Stimulated activated CD8-positive, alpha-beta memory T cell treated with anti-CD3 and anti-CD28 coated beads, Interleukin-12 subunit alpha, Interleukin-12 subunit beta, amount 100 ng/mL, for 1 hour (primary cell): ENCODE data around the gene MOGAT3.

Source experiments
- DNase-seq: peaks from one replicate; pipeline ENCODE4 v3.0.0-alpha.2; 2020; ENCODE audit warnings: low read depth

Gene MOGAT3, protein sequence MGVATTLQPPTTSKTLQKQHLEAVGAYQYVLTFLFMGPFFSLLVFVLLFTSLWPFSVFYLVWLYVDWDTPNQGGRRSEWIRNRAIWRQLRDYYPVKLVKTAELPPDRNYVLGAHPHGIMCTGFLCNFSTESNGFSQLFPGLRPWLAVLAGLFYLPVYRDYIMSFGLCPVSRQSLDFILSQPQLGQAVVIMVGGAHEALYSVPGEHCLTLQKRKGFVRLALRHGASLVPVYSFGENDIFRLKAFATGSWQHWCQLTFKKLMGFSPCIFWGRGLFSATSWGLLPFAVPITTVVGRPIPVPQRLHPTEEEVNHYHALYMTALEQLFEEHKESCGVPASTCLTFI

DNA sequence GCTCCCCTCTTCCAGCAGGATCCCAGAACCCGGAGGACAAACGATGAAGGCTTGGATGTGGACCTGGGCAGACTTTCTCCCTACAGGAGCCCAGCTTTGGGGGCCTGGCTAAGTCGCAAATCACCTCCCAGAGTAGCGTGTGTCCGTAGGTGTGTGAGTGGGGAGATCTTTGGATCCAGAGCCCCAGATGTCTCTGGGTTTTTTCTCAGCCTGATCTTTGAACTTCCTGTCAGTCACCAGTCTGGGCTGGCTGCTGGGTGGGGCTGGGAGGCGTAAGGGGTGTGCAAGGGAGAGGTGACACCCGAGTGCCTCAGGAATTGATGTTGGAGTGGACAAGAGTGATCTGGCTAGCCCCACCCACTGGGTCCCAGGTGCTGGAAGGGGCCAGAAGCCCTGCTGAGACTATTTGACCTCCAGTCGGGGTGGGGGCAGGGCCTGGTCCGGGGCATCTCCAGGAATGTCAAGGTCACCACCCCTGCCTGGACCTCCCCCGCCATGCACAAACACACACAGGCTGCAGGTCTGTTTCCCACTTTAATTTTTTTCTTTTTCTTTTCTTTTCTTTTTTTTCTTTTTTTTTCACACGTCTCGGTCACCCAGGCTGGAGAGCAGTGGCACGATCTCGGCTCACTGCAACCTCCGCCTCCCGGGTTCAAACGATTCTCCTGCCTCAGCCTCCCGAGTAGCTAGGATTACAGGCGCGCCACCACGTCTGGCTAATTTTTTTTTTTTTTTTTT lies at the start of gene MOGAT3:
Gene MOGAT3 (minus strand): TSS at position 175 of the 738 bp plus-strand sequence. CDS start 182 bp downstream, outside the sequence.
- DNase-seq, result no peak

DNA sequence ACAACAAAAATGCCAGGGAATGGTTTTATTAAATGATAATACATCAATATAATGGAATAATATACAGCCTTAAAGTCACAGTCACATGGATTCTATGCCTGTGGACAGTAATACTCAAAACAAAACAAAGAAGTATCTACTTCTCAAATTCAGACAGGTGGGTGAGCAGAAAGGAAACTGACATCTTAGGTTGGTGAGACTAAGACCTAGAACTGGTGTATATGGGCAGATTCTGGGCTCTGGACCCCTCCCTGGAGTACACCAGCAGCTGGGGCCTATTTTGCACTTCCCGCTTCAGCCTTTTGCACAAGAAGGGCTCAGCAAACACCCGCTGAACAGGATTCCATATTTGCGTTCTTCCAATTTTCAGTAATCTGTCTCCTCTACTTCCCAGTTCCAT lies 49.5 kb upstream of the MOGAT3 start:
- DNase-seq, result no peak

DNA sequence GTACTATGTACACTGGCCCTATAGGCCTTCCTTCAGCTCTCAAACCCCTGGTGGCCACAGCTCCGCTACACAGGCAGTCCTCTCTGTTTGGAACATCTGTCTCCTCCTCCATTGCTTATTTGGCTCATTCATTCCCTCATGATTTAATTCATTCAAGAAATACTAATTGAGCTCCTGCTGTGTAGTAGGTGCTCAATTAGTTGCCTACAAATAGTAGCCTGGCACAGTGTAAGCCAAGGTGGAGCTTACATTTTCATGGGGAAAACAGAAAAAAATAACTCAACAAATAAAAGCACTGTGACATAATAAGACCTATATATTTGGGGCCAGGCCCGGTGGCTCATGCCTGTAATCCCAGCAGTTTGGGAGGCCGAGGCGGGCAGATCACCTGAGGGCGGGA lies 47.4 kb upstream of the MOGAT3 start:
- no peak for DNase-seq

DNA sequence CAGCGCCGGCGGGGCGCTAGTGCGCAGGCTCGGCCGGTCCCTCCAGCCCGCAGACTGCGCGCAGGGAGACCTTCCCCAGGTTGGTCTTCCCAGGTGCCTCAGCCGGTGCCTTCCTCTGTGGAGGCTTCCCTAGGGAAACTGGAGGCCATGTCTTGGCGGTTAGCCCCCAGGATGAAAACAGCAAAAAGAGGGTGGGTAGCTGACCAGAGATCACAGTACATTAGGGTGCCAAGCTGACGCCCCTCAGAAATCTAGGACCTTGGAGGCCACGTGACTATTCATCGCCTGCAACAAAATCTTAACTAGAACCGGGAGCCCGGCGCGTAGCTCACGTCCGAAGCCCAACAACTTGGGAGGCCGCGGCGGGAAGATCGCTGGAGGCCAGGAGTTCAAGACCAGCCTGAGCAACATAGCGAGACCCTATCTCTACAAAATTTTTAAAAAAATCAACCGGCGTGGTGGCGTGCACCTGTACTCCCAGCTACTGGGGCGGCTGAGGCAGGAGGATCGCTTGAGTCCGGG lies 44.4 kb upstream of the MOGAT3 start:
- no peak for DNase-seq

DNA sequence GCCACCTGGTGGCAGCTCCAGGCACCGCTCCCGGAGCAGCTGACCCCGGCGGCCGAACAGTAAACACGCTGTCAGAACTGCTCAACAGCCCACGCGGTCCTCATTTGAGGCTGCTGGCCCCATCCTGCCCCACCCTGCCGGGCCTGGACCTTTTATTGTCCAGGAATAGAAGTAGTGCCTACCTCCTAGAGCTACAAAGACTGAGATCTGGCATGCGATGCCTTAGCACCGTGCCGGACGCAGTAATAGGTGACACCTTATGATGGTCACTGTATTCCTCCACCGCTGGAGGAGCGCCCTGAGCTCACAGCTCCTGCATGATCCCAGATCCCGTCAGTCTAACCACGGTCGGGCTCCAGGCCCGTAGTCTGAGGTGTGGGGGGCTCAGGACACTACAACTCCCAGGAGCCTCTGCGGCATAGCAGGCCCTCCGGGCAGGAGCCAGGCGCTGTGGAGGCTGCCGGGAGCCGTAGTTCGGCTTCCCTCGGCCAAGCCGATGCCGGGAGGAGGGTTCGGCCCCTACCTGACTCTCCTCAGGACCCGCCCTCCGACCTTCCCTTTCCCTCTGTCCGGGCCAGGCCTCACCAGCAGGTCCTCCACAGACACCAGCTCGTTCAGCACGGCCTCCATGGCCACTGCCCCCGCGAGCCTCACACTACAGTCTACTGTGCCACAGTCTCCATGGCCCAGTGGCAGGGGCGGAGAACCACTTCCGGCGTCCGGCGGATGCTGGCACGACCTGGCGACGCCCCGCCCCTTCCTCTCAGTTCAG lies 43.7 kb upstream of the MOGAT3 start, which contains the start of gene FIS1:
Gene FIS1 (minus strand): TSS at position 707 of the 772 bp plus-strand sequence. CDS start 77 bp downstream, at position 630.
- peak; percentile 87 for DNase-seq

DNA sequence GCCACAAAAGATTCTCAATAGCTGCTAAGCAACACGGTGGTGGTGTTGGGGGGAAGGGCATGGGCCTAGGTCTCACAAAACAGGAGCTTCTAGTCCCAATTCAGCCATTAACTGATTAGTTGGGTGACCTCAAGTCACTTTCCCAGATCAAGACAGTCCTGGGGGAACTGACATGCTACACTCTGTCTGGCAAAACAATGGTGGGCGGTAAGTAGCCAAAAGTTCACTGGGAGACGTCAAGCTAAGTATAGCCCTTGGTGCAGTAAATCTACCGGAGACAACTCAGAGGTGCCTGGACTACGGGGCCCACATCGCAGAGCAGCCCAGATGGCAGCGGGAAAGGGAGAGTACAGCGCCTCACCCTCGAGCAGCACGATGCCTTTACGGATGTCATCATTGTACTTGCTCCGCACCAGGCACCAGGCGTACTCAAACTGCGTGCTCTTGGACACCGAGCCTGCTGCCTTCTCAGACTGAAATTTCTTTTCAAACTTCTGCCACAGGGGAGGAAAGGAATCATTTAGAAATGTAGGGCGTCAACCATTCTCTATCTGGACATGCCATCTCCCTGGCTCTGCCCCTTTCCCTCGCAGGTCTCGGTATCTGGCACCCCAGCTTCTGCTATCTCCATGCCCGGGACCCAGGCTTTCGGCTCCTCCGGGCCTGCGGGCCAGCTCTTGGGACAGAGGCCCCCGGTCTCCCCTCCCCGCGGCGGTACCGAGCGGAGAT lies 43.0 kb upstream of the MOGAT3 start:
- DNase-seq, result no peak

DNA sequence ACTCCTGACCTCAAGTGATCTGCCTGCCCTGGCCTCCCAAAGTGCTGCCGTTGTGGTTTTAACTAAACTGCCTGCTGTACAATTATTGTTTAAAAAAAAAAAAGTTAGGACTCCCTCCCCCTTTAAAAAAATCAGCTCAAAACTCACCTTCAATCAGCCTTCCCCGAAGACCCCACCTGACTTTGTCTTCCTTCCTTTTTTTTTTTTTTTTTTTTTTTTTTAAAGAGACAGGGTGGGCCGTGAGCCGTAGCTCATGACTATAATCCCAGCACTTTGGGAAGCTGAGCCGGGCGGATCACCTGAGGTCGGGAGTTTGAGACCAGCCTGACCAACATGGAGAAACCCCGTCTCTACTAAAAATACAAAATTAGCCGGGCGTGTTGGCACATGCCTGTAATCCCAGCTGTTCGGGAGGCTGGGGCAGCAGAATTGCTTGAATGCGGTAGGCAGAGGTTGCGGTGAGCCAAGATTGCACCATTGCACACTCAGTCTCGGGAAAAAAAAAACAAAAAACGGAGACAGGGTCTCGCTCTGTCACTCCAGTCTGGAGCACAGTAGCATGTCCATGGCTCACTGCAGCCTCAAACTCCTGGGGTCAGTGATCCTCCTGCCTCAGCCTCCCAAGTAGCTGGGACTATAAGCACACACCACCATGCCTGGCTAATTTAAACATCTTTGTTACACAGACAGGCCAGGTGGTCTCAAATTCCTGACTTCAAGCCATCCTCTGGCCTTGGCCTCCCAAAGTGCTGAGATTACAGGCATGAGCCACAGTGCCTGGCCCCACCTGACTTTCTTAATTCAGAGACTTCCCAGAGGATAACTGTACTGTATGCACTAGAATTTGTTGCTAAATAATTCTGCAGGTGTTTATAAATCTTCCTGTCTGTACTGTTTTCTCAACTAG lies 40.9 kb upstream of the MOGAT3 start:
- DNase-seq, result no peak

DNA sequence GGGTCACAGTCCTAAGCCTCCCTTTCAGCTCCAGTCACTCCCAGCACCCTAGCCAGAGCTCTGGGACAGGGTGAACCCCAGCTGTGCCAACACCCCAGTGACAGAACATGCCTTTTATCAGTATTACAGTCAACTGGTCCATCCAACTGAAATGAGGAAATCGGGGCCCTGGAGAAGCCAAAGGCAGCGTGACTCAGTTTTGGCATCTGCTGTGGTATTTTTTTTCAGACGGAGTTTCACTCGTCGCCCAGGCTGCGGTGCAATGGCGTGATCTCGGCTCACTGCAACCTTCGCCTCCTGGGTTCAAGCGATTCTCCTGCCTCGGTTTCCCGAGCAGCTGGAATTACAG lies 40.2 kb upstream of the MOGAT3 start:
- no peak for DNase-seq

DNA sequence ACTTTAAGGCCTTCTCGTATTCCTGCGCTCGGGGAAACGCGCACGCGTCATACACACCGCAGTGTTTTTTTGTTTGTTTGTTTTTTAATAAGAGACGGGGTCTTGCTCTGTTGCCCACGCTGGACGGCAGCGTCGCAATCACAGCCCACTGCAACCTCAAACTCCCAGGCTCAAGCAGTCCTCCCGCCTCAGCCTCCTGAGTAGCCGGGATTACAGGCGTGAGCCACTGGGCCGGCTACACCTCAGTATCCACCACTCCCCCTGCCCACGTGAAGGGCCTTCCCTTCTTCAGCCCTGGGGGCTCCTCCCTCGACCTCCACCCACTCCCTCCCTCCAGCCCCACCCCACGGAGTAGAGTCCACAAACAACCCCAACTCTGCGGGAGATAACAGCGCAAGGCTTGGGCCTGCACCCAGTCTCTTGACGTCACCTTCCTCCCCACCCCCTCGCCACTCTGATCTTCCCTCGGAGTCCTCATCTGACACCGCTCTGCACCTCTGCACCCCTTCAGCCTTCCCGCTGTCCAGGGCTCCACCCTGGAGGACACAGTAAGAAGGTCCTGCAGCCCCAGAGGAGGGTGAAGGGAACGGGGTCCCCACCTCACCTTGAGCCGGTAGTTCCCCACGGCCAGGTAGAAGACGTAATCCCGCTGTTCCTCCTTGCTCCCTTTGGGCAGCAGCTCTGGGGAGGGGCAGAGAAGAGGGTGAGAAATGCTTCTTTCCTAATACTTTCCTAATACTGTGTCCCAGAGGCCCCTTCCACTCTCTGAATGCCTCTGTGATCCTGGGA lies 39.6 kb upstream of the MOGAT3 start:
- DNase-seq, result no peak

DNA sequence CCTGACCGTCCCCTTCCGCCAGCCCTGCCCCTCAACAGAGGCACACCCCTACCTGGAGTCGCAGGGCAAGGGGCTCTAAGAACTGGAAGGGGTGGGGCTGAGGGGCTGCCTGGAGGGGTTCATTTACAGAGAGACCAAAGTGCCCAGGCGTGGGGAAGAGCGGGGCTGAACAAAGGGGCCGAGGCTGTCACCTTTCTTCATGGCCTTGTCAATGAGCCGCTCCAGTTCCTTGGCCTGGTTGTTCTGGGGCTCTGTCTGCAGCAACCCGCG lies 39.0 kb upstream of the MOGAT3 start:
- no peak for DNase-seq

DNA sequence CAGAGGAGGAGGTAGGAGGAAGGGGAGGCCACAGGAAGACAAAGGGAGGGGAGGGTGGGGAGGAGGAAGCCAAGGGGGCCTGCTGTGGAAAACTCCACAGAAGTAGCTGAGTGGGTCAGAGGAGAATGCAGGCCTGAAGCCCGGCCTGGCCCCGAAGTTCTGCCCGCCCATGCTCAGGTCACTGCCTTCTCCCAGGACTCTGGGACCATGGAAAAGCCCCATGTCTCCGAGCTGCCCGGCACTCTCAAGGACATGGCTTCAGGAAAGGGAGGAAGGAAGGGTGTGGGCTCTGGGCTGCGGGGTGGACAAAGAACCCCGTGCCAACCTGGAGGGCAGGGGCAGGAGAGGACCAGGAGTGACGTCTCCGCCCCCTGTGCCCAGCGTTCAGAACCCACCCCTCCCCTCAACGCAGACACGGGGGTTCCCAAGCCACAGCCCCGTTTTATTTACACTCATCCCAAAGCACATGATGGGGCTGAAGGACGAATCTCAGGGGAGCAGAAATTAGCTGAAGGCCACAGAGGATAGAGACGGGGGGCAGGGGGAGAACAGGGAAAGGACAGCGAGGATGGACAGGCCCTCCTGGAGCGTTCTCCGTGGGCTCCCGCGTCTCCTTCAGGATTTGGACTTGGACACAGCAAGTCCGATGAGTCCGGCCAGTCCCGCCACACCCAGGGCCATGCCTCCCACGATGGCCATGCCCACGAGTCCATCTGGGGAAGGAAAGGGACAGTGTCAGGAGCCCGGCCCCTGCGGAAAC lies 38.5 kb upstream of the MOGAT3 start:
- DNase-seq, result no peak

DNA sequence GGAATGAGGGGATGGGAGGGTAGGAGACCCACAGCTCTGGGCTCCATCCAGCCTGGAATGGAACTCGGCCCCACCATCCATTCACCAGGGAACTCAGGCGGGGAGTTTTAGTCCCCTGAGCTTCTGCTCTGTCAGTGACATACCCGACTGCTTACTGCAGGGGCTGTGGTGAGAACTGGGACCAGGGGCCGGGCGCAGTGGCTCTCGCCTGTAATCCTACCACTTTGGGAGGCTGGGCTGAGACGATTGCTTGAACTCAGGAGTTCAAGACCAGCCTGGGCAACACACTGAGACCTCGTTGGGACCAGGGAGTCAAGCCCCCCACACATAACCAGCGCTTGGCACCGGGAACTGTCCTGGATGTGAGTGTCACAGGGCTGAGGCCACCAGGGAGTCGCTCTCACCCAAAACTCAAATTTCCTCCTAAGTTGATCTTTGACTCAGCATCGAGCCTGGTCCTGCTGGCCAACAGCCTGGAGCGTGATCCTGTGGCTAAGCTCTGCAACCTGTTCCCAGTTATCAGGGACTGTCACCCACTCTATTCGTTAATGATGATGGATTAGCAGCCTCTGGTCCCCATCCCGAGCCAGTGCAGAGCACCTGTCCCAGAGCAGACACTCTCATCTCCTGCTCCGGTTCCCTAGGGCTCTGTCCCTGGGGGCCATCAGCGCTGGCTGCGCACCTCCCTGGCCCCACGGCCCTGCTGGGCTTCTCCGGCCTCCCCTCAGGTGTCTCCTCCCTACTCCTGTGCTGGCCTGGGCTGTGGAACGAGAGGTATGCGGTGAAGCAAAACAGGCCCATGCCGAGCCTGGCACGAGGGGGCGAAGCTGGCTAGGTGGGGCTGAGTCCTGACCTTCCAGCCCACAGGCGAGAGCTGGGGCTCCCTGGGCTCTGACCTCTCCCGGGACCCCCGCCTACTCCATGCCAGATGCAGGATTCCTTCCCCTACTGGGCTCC lies 37.7 kb upstream of the MOGAT3 start:
- DNase-seq, result no peak

DNA sequence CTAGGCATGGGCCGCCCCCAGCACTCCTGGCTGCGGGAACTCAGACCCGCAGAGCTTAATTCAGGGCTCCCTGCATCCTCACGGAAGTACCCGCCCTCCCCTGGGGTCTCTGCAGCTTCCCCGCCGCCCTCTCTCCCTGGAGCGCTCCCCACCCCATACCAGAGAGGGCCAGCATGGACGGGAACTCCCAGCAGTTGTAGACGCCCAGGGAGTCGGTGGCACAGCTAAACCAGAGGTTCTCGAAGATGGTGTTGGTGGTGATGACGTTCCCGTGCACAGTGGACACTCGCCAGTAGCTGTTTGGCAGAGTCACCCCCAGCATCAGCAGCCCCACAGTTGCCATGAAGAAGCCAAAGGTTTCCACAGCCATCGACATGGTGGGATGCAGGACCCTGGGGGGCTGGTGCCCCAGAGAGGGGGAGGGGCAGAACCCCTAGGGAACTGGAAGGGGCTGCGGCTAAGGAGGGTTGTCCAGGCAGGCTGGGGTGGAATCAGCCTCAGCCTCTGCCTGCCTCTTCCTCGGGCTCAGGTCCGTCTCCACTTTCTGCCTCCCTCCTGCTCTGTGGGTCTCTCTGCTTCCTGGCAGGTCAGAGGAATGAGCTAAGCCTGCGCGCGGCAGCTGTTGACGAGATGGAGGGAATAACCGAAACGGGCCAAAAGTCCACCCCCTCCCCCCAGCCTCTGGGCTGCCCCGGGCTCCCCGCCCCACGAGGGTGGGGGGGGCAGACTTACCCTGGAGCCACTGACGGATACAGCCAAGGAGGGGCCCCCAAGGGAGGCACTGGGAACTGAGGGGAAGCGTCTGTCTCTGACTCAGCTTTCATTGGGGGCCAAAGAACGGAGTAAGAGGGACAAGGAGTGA lies 36.6 kb upstream of the MOGAT3 start, which contains the start of gene CLDN15:
Gene CLDN15 (minus strand): TSS at position 597 of the 862 bp plus-strand sequence. CDS start 221 bp downstream, at position 376.
- no peak for DNase-seq

DNA sequence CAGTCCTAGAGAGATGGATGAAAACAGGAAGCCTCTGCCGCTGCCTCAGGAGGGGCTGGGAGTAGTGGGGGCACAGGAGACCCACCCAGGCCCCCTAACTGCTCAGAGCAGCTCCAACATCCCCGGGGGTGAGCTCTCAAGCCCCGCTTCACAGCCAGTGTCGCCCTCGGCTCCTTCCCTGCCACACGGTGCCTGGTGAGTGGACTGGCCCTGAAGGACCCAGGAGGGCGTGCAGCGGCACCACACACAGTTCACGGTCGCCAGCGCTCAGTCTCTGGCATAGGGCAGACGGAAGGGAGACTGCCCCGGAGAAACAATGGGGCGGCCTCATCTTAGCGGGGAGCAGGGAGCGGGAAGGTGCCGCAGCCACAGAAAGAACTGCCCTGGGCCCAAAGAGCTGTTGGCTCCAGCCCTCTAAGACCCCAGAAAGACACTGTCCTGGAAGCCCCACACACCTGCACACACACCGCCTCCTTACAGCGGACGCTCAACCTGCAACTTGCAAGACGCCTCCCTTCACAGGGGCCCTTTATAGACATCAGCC lies 35.5 kb upstream of the MOGAT3 start:
- DNase-seq, result no peak

DNA sequence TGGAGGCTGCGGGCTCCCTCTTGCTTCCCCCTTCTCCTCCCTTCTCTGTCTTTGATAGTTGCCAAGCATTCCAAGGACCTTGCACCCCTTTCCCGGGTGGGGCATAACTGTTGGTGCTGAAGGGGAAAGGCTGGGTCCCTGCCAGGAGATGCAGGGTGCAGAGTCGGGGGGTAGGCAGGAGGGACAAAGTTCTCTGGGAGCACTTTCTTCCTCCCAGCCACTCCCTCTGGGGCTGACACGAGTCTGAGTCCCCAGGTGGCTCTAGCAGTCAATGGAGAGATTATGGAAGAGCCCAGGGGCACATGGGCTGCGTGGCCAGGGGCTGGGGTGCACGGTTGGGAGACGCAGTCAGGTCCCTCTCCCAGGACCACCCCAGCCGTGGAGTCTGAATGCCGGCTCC lies 34.7 kb upstream of the MOGAT3 start:
- DNase-seq, result no peak

DNA sequence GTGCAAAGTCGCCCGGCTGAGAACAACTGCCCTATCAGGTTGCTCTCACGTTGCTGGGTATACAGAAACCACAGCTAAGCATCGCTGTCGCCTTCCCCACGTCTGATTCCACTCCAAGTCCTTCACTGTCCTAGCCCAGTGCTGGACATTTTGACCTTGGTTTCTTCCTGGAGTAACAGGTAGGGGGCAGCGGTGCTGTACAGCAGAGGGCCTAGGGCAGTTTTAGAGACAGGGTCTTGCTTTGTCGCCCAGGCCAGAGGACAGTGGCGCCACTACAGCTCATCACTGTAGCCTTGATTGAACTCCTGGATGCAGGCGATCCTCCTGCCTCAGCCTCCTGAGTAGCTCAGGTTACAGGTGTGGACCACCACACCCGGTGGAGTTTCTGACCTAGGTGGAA lies 34.2 kb upstream of the MOGAT3 start:
- DNase-seq, result no peak

DNA sequence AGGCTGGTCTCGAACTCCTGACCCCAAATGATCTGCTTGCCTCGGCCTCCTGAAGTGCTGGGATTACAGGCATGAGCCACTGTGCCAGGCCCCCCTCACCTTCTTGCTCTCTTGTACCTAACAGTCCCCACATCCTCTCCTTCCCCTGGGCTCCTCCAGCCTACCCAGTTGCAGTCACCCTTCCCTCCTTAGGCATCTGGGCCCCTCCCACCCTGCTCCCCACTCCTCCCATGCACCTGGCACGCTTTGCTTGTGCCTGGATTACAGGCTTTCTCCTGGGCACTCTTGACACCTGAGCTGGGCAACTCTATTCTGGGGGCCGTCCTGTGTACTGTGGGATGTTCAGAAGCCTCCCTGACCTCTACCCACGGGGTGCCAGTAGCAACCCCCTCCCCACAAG lies 33.8 kb upstream of the MOGAT3 start:
- DNase-seq, result no peak
